ENCODE results near the gene CBFA2T3.
"Not testable (repeated sequence)": the region's sequence is repeated elsewhere in the genome, so short reads cannot be mapped to it uniquely, and the experiment has no call there.

The CBFA2T3 gene

DNA sequence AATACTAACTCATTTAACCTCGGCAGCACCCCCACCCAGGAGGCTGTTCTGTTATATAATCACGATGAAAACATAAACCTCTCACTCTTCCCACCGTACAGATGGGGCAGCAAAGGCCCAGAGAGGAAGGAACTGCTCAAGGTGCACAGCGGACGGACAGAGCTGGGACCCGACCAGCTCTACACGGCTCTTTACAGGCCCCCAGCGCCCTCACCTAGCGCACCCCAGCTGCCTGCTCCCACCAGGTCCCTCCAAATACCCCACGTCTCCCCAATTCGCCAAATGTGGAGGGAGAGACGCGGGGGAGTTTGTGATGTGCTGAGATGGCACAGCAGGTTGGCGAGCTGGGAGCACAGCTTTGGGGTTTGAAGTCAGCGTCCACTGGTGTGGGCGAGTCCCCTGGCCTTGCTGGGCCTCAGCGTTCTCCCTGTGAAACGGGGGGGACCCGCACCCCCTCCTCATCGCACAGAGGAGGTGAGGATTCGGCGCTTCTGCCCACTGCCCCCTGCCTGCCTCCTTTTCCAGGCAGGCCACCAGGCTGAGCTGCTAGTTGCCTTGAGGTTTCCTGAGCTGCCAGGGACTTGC, 54.1 kb downstream of the CBFA2T3 start:
- TF ChIP-seq, protein P1, sequence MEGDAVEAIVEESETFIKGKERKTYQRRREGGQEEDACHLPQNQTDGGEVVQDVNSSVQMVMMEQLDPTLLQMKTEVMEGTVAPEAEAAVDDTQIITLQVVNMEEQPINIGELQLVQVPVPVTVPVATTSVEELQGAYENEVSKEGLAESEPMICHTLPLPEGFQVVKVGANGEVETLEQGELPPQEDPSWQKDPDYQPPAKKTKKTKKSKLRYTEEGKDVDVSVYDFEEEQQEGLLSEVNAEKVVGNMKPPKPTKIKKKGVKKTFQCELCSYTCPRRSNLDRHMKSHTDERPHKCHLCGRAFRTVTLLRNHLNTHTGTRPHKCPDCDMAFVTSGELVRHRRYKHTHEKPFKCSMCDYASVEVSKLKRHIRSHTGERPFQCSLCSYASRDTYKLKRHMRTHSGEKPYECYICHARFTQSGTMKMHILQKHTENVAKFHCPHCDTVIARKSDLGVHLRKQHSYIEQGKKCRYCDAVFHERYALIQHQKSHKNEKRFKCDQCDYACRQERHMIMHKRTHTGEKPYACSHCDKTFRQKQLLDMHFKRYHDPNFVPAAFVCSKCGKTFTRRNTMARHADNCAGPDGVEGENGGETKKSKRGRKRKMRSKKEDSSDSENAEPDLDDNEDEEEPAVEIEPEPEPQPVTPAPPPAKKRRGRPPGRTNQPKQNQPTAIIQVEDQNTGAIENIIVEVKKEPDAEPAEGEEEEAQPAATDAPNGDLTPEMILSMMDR (conservative IDR thresholded peaks at IDR 0.05; ENCODE audit: low read depth, low read length) = no peak
- no peak for DNase-seq (ENCODE audit: low read depth)
- H3K4me3 ChIP-seq (ENCODE audit: low read length) = no peak overlapping the region

DNA sequence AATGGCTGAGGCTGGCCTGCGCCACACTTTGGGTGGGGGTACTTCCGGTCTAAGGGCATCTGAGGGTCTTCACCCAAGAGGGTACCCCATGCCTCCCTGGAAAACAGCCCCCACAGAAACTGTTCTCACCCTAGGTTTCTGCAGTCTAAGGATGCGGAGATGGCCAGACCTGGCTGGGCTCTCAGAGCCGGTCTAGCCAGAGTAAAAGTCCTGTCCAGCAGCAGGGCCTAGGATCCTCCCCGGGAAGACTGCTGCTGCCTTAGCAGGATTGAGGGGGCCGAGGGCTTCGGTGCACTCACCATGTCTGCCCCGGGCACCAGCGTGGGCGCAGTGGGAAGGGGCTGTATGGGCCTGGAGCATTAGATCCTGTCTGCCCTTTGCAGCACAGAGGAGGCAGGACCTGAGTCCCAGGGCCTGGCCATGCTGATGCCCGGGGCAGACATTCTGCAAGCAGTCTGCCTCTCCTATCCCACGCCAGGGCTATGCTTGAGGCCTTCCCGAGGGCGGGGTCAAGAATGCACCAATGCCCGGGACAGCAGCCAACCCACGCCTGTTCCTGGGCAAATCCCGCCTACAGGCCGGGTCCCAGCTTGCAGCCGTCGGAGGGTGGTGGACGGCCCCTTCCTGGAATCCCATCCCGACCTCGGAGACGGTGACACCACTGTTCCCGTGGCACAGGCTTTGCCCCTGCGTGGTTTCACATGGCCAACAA, 54.7 kb downstream of the CBFA2T3 start:
- TF ChIP-seq, protein P1 (conservative IDR thresholded peaks at IDR 0.05; ENCODE audit: low read depth, low read length) = no peak
- no peak overlapping the region for H3K4me3 ChIP-seq (ENCODE audit: low read length)
- peak; percentile 2 for DNase-seq (ENCODE audit: low read depth)

DNA sequence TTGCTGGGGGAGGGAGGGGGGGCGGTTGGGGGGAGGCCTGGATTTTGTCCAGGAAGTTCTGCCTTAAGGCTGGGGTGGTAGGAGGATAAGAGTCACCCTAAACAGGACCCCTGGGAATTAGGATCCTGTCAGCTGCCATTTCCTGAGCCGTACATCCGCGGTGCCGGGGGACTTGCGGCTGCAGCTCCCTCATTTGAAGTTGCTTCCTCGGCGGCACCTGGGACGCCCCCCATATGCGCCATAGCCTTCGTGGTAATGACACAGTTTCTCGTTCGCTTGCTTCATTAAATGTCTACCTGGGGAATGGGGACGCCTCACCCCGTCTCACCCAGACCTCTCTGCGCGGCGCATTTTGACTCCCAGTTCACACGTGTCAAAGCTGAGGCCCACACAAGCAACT, 55.4 kb downstream of the CBFA2T3 start:
- TF ChIP-seq, protein P1 (conservative IDR thresholded peaks at IDR 0.05; ENCODE audit: low read depth, low read length) = no peak
- DNase-seq (ENCODE audit: low read depth) = no peak
- H3K4me3 ChIP-seq (ENCODE audit: low read length) = no peak overlapping the region

DNA sequence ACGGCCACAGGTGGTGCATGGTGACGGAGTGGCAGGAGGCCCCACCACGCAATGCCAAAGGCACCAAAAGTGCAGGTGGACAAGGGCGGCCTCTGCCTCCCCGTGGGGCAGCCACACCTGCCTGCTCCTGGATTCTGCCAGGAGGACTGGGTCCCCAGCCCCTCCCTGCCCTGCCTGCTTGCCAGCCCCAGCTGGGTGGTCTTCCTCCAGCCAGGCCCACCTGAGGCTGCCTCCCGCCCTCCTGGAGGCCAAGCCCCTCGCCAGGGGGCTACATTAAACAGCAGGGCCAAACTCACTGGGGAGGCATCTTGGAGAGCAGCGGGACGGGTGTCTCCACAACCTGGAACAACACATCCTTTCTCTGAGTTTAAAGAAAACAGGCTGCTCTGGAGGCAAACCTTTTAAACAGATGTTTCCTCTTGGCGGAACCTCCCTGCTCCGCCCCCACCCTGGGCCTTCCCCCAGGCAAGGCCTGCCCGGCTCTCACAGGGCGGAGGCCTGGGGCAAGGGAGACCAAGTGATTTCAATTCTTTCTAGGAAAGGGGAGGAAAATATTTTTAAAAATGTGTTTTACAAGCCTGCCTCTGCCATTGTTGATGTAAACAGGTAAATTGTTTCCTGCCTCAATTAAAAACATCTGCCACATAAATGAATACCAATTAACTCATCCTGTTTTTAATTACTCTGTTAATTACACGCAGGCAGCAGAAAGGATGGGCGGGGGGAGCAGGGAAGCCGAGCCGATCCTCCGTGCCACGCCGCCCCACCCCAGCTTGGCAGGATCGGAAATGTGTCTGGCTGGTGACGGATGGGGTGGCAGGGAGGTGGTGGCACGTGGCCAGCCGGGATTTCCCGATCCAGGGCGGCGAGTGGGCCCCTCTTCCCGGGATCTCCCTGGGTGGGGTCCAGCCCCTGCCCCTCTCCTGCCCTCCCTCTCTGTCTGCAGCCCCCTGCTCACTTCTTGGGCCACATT, 56.1 kb downstream of the CBFA2T3 start:
- no peak overlapping the region for H3K4me3 ChIP-seq (ENCODE audit: low read length)
- DNase-seq (ENCODE audit: low read depth) = no peak
- TF ChIP-seq, protein P1 (conservative IDR thresholded peaks at IDR 0.05; ENCODE audit: low read depth, low read length) = no peak

DNA sequence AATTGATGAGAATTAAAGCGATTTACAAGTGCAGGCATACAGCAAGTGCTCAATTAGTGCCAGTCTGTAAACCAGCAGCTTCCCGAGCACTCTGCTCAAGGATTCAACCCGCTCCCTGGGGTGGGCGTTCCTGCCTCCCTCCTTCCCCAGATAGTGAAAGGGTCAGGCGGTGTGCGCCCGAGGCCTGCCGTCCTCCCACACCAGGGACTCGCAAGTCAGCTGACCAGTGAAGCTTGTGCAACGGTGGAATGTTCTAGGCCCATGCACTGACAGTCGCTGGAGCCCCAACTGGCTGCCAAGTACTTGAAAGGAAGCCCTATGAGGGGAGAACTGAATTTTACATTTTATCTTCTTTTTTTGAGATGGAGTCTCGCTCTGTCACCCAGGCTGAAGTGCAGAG, 57.1 kb downstream of the CBFA2T3 start:
- H3K4me3 ChIP-seq (ENCODE audit: low read length) = no peak overlapping the region
- TF ChIP-seq, protein P1 (conservative IDR thresholded peaks at IDR 0.05; ENCODE audit: low read depth, low read length) = no peak
- DNase-seq (ENCODE audit: low read depth) = no peak

DNA sequence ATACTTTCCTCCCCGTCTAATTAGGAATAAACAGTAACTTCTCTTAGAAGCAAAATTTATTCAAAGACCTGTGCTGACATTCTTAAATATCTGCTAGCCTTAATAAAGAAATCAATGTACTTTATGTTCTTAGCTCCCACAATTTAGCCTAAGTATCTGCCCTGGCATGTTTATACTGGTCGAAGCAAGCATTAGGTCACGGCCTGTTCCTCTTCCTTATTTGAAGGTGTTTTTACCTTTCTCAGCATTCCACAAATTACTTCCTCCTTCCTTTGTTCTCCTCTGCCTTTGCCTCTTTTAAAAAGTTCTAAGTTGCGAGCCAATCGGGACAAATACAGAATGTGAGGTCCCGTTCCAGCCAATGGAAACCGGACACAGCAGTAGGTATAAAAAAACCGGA, 58.1 kb downstream of the CBFA2T3 start:
- DNase-seq (ENCODE audit: low read depth); H3K4me3 ChIP-seq (ENCODE audit: low read length): not testable (repeated sequence)

DNA sequence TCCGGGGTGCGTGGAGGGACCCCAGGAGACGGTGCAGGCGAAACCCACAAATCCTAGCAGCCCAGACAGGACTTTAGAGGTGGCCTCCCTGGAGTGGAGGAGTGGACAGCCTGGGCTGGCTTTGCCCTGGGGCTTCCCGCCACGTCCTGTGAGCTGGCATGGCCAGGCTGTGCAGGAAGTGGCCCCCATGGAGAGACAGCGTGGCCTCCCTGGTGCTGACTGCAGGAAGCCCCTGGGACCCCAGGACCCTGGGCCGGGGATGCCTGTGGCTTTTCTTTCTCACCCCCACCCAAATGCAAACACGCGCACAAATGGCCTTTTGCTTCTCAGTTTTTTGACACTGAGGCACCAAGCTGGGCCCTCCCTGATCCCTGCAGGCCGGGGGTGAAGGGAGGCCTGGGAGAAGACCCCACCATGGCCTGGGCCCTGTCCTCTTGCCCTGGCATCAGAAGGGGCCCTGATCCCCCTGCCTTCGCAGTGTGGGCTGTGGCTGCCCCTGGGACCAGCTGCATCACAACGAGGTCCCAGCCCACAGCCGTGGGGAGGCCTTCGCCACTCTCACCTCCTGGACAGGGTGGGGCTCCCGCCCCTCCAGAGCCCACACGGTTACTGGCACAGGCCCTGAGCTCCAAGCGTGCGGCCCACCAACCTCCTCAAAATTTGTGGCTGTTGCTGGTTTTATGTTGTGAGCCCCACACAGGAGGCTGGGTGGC, 58.9 kb downstream of the CBFA2T3 start:
- no peak overlapping the region for H3K4me3 ChIP-seq (ENCODE audit: low read length)
- no peak for DNase-seq (ENCODE audit: low read depth)
- TF ChIP-seq, protein P1 (conservative IDR thresholded peaks at IDR 0.05; ENCODE audit: low read depth, low read length) = no peak

All from retinal pigment epithelial cell (primary cell).